Measurements from ENCODE around the gene BRPF1.
A peak's percentile ranks its signal among the peaks of the same experiment; 100 is the strongest.
"Not testable (repeated sequence)": the region's sequence is repeated elsewhere in the genome, so short reads cannot be mapped to it uniquely, and the experiment has no call there.

The BRPF1 gene

GRCh38 chr3:9768141-9768775 lies 36.7 kb downstream of the BRPF1 start:
- no peak for DNase-seq (ENCODE audit: low read depth in 2 of 3, low spot score in 1 of 3)

DNA sequence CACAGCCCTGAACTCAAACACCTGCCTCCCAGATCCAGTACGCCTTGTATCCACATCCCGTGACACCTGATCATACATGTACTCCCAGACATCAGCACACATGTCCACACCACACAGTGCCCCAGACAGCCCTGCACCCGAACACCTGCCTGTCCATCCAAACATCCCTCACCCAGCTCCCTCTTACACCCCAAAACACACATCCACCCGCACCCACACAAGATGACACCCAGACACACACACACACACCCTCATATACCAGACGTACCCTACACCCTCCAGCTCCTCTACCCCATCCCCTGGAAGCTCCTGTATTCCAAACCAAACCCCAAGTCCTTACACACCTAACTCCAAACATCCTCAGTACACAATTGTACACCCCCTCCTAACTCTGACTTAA lies 37.5 kb downstream of the BRPF1 start:
- no peak for DNase-seq (ENCODE audit: low read depth in 2 of 3, low spot score in 1 of 3)

GRCh38 chr3:9769426-9770275 lies 38.1 kb downstream of the BRPF1 start, which contains the start of gene CAMK1:
TSS of gene CAMK1 (minus strand) at chr3:9769947. CDS start at chr3:9767749, 2,198 bp downstream.
- DNase-seq (ENCODE audit: low read depth in 2 of 3, low spot score in 1 of 3) = peak in 2 of 3 donors; percentile 56 to 70

- DNase-seq (ENCODE audit: low read depth in 2 of 3, low spot score in 1 of 3) = no peak
These were observed 38.8 kb downstream of the BRPF1 start for GRCh38 chr3:9770276-9770812.

DNA sequence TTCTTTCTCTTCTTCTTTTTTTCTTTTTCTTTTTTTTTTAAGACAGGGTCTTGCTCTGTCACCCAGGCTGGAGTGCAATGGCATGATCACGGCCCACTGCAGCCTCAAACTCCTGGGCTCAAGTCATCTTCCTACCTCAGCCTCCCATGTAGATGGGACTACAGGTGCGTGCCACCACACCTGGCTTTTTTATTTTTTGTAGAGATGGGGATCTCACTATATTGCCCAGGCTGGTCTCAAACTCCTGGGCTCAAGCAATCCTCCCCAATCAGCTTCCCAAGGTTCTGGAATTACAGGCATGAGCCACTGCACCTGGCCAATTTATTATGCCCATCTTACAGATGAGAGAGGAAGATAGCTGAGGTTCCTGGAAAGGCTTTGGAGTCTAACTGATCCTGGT lies 39.5 kb downstream of the BRPF1 start:
- DNase-seq (ENCODE audit: low read depth in 2 of 3, low spot score in 1 of 3) = not testable (repeated sequence)

GRCh38 chr3:9776896-9777693 lies 45.6 kb downstream of the BRPF1 start:
- DNase-seq (ENCODE audit: low read depth in 2 of 3, low spot score in 1 of 3) = no peak

- DNase-seq (ENCODE audit: low read depth in 2 of 3, low spot score in 1 of 3) = no peak
These were observed 46.1 kb downstream of the BRPF1 start for GRCh38 chr3:9777694-9778021.

GRCh38 chr3:9778143-9779074 lies 46.9 kb downstream of the BRPF1 start:
- DNase-seq (ENCODE audit: low read depth in 2 of 3, low spot score in 1 of 3) = peak; percentile 59 to 66 (median 62)

DNA sequence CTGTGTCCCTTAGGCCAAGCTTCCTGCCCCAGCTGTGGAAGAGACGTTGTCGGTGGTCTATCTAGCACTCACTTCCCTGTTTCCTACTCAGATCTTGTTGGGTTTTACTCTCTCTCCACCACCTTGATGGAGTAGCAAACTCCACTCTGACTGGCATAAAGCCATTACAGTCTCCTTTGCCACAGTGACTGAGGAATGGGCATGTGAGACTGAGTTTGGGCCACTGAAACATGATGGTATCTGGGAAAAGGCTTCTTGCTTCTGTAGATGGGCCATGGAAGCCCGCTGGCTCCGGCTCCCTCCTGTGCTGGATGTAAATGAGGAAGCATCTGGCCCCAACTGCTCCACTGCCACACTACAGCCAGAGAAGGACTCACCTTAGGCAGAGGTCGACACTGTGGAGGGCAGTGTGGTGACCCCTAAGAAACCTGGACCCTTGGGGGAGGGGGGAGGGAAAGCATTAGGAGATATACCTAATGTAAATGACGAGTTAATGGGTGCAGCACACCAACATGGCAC lies 47.6 kb downstream of the BRPF1 start:
- no peak for DNase-seq (ENCODE audit: low read depth in 2 of 3, low spot score in 1 of 3)

DNA sequence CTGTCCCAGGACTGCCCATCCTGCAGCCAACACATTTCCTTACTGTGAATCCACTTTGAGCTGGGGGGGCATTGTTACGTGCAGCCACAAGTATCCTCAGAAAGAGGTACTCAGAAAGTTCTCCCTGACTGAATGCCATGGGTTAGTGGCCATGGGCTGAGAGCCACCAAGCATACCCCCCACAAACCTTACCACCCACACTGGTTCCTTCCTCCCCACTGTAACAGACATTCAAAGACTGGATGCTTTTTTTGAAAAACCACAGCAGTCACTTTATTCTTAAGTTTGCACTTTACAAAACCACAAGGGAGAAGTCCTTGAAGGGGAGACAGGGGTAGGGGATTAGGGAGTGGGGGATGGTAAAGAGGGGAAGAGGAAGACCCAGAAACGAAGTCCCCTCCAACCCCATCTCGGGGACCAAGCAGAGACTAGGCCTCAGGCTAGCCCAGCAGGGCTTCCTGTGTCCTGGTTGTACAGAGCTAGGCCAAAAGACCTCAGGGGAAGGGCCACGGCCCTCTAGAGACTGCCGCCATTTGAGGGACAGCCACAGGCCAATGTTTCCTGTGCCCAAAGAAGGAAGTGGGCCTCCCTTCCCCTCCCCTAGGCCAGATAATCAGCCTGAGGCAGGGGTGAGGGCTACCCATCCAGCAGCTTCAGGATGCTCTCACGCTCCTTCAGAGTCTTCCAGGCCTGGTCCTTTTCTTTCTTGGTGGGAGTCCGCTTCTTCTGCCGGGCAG lies 48.4 kb downstream of the BRPF1 start:
- DNase-seq (ENCODE audit: low read depth in 2 of 3, low spot score in 1 of 3) = no peak

GRCh38 chr3:9780458-9780812 lies 48.9 kb downstream of the BRPF1 start:
- no peak for DNase-seq (ENCODE audit: low read depth in 2 of 3, low spot score in 1 of 3)

DNA sequence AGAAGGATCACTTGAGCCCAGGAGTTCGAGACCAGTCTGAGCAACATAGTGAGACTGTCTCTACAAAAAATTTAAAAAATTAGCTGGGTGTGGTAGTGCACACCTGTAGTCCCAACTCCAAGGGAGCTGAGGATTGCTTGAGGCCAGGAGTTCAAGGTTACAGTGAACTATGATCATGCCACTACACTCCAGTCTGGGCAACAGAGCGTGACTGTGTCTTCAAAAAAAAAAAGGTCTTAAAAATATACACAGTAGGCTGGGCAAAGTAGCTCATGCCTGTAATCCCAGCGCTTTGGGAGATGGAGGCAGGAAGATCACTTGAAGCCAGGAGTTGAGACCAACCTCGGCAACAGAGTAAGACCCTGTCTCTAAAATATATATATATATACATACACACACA lies 49.4 kb downstream of the BRPF1 start:
- DNase-seq (ENCODE audit: low read depth in 2 of 3, low spot score in 1 of 3) = no peak

GRCh38 chr3:9781551-9781950 lies 50.0 kb downstream of the BRPF1 start:
- DNase-seq (ENCODE audit: low read depth in 2 of 3, low spot score in 1 of 3) = no peak

DNA sequence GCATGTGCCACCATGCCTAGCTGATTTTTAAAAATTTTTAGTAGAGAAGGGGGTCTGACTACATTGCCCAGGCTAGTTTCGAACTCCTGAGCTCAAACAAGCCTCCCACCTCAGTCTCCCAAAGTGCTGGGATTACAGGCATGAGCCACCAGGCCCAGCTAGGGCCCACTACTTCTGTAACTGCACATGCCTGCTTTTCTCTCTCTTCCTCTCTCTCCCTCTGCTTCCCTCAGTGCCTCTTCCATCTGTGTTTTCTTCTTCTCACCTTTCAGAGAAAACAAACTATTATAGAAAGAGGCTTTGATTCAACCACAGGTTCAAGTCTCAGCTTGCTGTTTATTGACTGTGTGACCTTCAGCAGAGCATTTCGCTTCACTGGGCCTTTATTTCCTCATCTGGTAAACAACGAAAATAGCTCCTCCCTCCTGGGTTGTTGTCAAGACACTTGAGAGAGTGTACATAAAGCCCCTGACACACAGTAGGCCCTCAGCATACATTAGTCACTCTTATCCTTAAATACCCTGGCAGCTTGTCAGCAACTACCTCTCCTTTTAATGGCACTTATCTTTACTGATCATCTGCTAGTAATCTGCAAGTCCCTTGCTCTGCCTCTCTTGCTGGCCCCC lies 50.6 kb downstream of the BRPF1 start:
- no peak for DNase-seq (ENCODE audit: low read depth in 2 of 3, low spot score in 1 of 3)

GRCh38 chr3:9782770-9783169 lies 51.2 kb downstream of the BRPF1 start:
- no peak for DNase-seq (ENCODE audit: low read depth in 2 of 3, low spot score in 1 of 3)

- no peak for DNase-seq (ENCODE audit: low read depth in 2 of 3, low spot score in 1 of 3)
These were observed 52.4 kb downstream of the BRPF1 start for GRCh38 chr3:9783954-9784353.

- no peak for DNase-seq (ENCODE audit: low read depth in 2 of 3, low spot score in 1 of 3)
These were observed 53.4 kb downstream of the BRPF1 start for GRCh38 chr3:9784965-9785364.

GRCh38 chr3:9785602-9786001 lies 54.1 kb downstream of the BRPF1 start:
- no peak for DNase-seq (ENCODE audit: low read depth in 2 of 3, low spot score in 1 of 3)

DNA sequence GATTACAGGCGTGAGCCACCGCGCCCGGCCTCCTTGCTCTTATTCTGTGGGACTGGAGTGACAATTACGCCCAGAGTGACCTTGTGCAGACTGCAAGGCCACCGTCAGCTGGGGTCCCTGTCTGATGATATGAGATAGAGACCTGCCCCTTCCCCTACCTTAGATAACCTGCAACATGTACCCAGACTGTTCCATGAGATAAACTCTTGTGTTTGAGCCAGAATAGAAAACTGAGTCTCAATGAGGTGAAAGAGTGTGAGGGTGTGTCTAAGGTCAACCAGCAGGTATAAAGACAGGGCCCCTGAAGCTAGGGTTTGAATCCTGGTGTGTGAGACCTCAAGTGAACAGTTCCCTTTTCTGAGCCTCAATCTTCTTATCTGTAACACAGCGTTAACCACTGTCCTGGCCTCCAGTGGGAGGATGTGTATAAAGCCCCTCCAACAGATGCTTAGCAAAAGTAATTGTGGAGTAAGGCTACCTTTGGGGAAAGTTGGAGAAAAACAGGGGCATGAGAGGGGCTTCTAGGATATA lies 54.7 kb downstream of the BRPF1 start:
- no peak for DNase-seq (ENCODE audit: low read depth in 2 of 3, low spot score in 1 of 3)
